ENCODE results near the gene SH3BP2.
A peak's percentile ranks its signal among the peaks of the same experiment; 100 is the strongest.

Gene SH3BP2

GRCh38 chr4:2745516-2745915, 47.4 kb upstream of the SH3BP2 start:
- Histone ChIP-seq H3K9ac (ENCODE audit: low read length) (peak overlapping the region; percentile 40; the same call in 1 of the 2 replicates), H3K9me3 (ENCODE audit: low read length) (no peaks in the 10 kb centered on the region), H3K79me2 (ENCODE audit: insufficient read depth, low read length) (no peaks in the 10 kb centered on the region), H3K27me3 (ENCODE audit: insufficient read depth, low read length) (no peaks in the 10 kb centered on the region), H3K4me1 (ENCODE audit: insufficient read depth, low read length, severe bottlenecking) (peaks cover 34% of the 10 kb centered on the region), H3K4me3 (ENCODE audit: low read depth, low read length, poor library complexity, severe bottlenecking) (no peak overlapping the region), H3K36me3 (ENCODE audit: insufficient read depth, low read length) (peaks cover 41% of the 10 kb centered on the region), H3K27ac (ENCODE audit: low read depth, low read length, poor library complexity, severe bottlenecking) (peak overlapping the region; percentile 85), H4K20me1 (ENCODE audit: insufficient read depth, low read length) (no peaks in the 10 kb centered on the region), H3K9me2 (ENCODE audit: low read depth, low read length) (no peaks in the 10 kb centered on the region), H3F3A (ENCODE audit: insufficient read depth, low read length) (no peaks in the 10 kb centered on the region), H3K4me2 (ENCODE audit: low read length) (peak overlapping the region; percentile 49), H2AFZ (ENCODE audit: low read length) (no peak overlapping the region)
- no peak for TF ChIP-seq EZH2 (IDR thresholded peaks at IDR 0.05; ENCODE audit: borderline replicate concordance, low read length)
- TF ChIP-seq CTCF (IDR thresholded peaks at IDR 0.05; ENCODE audit: low read length) = no peak

- H3K9me2 ChIP-seq (ENCODE audit: low read depth, low read length) = no peaks in the 10 kb centered on the region
- no peak for TF ChIP-seq CTCF (IDR thresholded peaks at IDR 0.05; ENCODE audit: low read length)
- no peak for TF ChIP-seq EZH2 (IDR thresholded peaks at IDR 0.05; ENCODE audit: borderline replicate concordance, low read length)
- peak overlapping the region; percentile 49 for H3K4me2 ChIP-seq (ENCODE audit: low read length)
- H3K36me3 ChIP-seq (ENCODE audit: insufficient read depth, low read length) = peaks cover 41% of the 10 kb centered on the region
- H2AFZ ChIP-seq (ENCODE audit: low read length) = no peak overlapping the region
- H3K4me3 ChIP-seq (ENCODE audit: low read depth, low read length, poor library complexity, severe bottlenecking) = no peak overlapping the region
- H3K27me3 ChIP-seq (ENCODE audit: insufficient read depth, low read length) = no peaks in the 10 kb centered on the region
- H3K79me2 ChIP-seq (ENCODE audit: insufficient read depth, low read length) = no peaks in the 10 kb centered on the region
- peak overlapping the region; percentile 40; the same call in 1 of the 2 replicates for H3K9ac ChIP-seq (ENCODE audit: low read length)
- no peaks in the 10 kb centered on the region for H3K9me3 ChIP-seq (ENCODE audit: low read length)
- H3F3A ChIP-seq (ENCODE audit: insufficient read depth, low read length) = no peaks in the 10 kb centered on the region
- H3K4me1 ChIP-seq (ENCODE audit: insufficient read depth, low read length, severe bottlenecking) = peaks cover 34% of the 10 kb centered on the region
- peak overlapping the region; percentile 85 for H3K27ac ChIP-seq (ENCODE audit: low read depth, low read length, poor library complexity, severe bottlenecking)
- H4K20me1 ChIP-seq (ENCODE audit: insufficient read depth, low read length) = no peaks in the 10 kb centered on the region
Observed at GRCh38 chr4:2745981-2746806, 46.7 kb upstream of the SH3BP2 start.

GRCh38 chr4:2746891-2747695, 45.8 kb upstream of the SH3BP2 start:
- Histone ChIP-seq H3K9me2 (ENCODE audit: low read depth, low read length) (no peaks in the 10 kb centered on the region), H3K27ac (ENCODE audit: low read depth, low read length, poor library complexity, severe bottlenecking) (peak overlapping the region; percentile 85), H3K4me1 (ENCODE audit: insufficient read depth, low read length, severe bottlenecking) (peaks cover 34% of the 10 kb centered on the region), H3K36me3 (ENCODE audit: insufficient read depth, low read length) (peaks cover 38% of the 10 kb centered on the region; the same call in 1 of the 2 replicates), H3F3A (ENCODE audit: insufficient read depth, low read length) (no peaks in the 10 kb centered on the region), H3K27me3 (ENCODE audit: insufficient read depth, low read length) (no peaks in the 10 kb centered on the region), H3K4me3 (ENCODE audit: low read depth, low read length, poor library complexity, severe bottlenecking) (peak overlapping the region; percentile 11), H3K9ac (ENCODE audit: low read length) (peak overlapping the region; percentile 20; the same call in 1 of the 2 replicates), H3K79me2 (ENCODE audit: insufficient read depth, low read length) (no peaks in the 10 kb centered on the region), H2AFZ (ENCODE audit: low read length) (no peak overlapping the region), H3K4me2 (ENCODE audit: low read length) (peak overlapping the region; percentile 49), H4K20me1 (ENCODE audit: insufficient read depth, low read length) (no peaks in the 10 kb centered on the region), H3K9me3 (ENCODE audit: low read length) (no peaks in the 10 kb centered on the region)
- TF ChIP-seq CTCF (IDR thresholded peaks at IDR 0.05; ENCODE audit: low read length) (no peak), EZH2 (IDR thresholded peaks at IDR 0.05; ENCODE audit: borderline replicate concordance, low read length) (no peak)
